Osteoblast (primary cell): Measurements from ENCODE around the gene RAB30. TPM values are rescaled to one million over a fixed set of nuclear protein-coding genes. Genes with fewer than 3 reads are reported as not detected.

ENCODE experiments used
- DNase-seq: peaks from one replicate; pipeline ENCODE4 v3.0.0; 2011; ENCODE audit warnings: low spot score, mixed read lengths; ENCODE audit not compliant: insufficient read length; ENCODE audit errors: missing footprints
- H2AFZ ChIP-seq: 2 replicates; pipeline ENCODE4 v1.6.0; 2011; ENCODE audit warnings: mild to moderate bottlenecking, low read length
- H3K27ac ChIP-seq: 2 replicates; pipeline ENCODE4 v1.5.1; 2011; ENCODE audit warnings: mild to moderate bottlenecking, low read depth, low read length, moderate library complexity
- H3K27me3 ChIP-seq: 2 replicates; pipeline ENCODE4 v1.6.0; 2012; ENCODE audit warnings: mild to moderate bottlenecking, control low read depth, inconsistent platforms, low read length, moderate library complexity; ENCODE audit not compliant: insufficient read depth
- H3K36me3 ChIP-seq: 2 replicates; pipeline ENCODE4 v1.5.1; 2011; ENCODE audit warnings: mild to moderate bottlenecking, low read length, control low read depth, moderate library complexity; ENCODE audit not compliant: insufficient read depth
- H3K4me1 ChIP-seq: 2 replicates; pipeline ENCODE4 v1.5.1; 2011; ENCODE audit warnings: mild to moderate bottlenecking, low read length, control low read depth, moderate library complexity; ENCODE audit not compliant: insufficient read depth
- H3K4me2 ChIP-seq: 2 replicates; pipeline ENCODE4 v1.6.0; 2011; ENCODE audit warnings: mild to moderate bottlenecking, low read length; ENCODE audit not compliant: insufficient read depth
- H3K4me3 ChIP-seq: fragments of 200-600 bp; sonication (generic); 3 replicates; pipeline ENCODE4 v1.5.1; 2012; ENCODE audit warnings: mild to moderate bottlenecking, low read length, inconsistent platforms; ENCODE audit not compliant: insufficient read depth
- H3K79me2 ChIP-seq: 2 replicates; pipeline ENCODE4 v1.6.0; 2012; ENCODE audit warnings: mild to moderate bottlenecking, low read length, control low read depth, inconsistent platforms; ENCODE audit not compliant: insufficient read depth
- H3K9me3 ChIP-seq: 2 replicates; pipeline ENCODE4 v1.5.1; 2011; ENCODE audit warnings: low read depth, low read length, control low read depth
- H4K20me1 ChIP-seq: 2 replicates; pipeline ENCODE4 v1.6.0; 2012; ENCODE audit warnings: mild to moderate bottlenecking, low read length, control low read depth; ENCODE audit not compliant: insufficient read depth
- CTCF ChIP-seq: IDR thresholded peaks from 2 replicates; pipeline ENCODE4 v1.5.1; 2011; ENCODE audit warnings: mild to moderate bottlenecking, low read depth, low read length, moderate library complexity; ENCODE audit errors: extremely low read depth
- total RNA-seq: library from RNA; depleted of rRNA; stranded (reverse); fragments of >200 nt; gene quantifications from 2 replicates; pipeline ENCODE4 v1.2.3, GENCODE V29; 2012

RAB30 gene
- total RNA-seq, 1 donor = 21.0 TPM

- Histone ChIP-seq H2AFZ (no peak overlapping the region), H3K4me3 (peak overlapping the region; percentile 52), H3K36me3 (no peaks in the 10 kb centered on the region), H3K79me2 (peaks cover 64% of the 10 kb centered on the region), H3K27me3 (no peaks in the 10 kb centered on the region), H3K27ac (peak overlapping the region; percentile 70), H4K20me1 (no peaks in the 10 kb centered on the region), H3K4me2 (peak overlapping the region; percentile 78), H3K4me1 (peaks cover 43% of the 10 kb centered on the region), H3K9me3 (no peaks in the 10 kb centered on the region)
- TF ChIP-seq CTCF = no peak
- peak; percentile 62 for DNase-seq
Measured at GRCh38 chr11:83033972-83034672, 37.6 kb downstream of the RAB30 start.

GRCh38 chr11:83033371-83033770 is 38.3 kb downstream of the RAB30 start:
- peak overlapping the region; percentile 52 for H3K4me3 ChIP-seq
- peaks cover 2% of the 10 kb centered on the region for H4K20me1 ChIP-seq
- DNase-seq = no peak
- H3K36me3 ChIP-seq = no peaks in the 10 kb centered on the region
- H3K27ac ChIP-seq = peak overlapping the region; percentile 70
- peaks cover 43% of the 10 kb centered on the region for H3K4me1 ChIP-seq
- H3K27me3 ChIP-seq = no peaks in the 10 kb centered on the region
- H2AFZ ChIP-seq = no peak overlapping the region
- peak overlapping the region; percentile 78 for H3K4me2 ChIP-seq
- H3K9me3 ChIP-seq = no peaks in the 10 kb centered on the region
- TF ChIP-seq CTCF = no peak
- peaks cover 70% of the 10 kb centered on the region for H3K79me2 ChIP-seq

DNA sequence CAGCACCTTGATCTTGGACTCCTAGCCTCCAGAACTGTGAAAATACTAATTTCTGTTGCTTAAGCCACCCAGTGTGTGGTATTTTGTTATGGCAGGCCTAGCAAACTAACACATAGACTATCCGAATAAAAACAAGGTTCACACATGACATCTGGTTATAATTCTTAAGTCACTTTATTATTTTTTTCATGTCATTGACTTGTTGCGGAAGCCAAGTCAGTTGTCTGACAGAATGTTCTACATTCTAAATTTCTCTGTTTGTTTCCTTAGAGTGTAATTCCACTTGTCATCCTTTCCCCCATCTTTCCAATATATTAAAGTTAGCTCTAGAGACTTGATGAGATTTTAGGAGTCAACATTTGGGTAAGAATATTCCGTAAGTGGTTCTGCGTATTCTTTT is 40.6 kb downstream of the RAB30 start:
- no peak overlapping the region for H3K27ac ChIP-seq
- H3K9me3 ChIP-seq = no peaks in the 10 kb centered on the region
- no peak overlapping the region for H3K4me2 ChIP-seq
- H4K20me1 ChIP-seq = peaks cover 4% of the 10 kb centered on the region
- H3K36me3 ChIP-seq = no peaks in the 10 kb centered on the region
- no peak overlapping the region for H2AFZ ChIP-seq
- TF ChIP-seq CTCF = no peak
- no peak overlapping the region for H3K4me3 ChIP-seq
- peaks cover 73% of the 10 kb centered on the region for H3K79me2 ChIP-seq
- no peaks in the 10 kb centered on the region for H3K27me3 ChIP-seq
- DNase-seq = no peak
- peaks cover 34% of the 10 kb centered on the region for H3K4me1 ChIP-seq

DNA sequence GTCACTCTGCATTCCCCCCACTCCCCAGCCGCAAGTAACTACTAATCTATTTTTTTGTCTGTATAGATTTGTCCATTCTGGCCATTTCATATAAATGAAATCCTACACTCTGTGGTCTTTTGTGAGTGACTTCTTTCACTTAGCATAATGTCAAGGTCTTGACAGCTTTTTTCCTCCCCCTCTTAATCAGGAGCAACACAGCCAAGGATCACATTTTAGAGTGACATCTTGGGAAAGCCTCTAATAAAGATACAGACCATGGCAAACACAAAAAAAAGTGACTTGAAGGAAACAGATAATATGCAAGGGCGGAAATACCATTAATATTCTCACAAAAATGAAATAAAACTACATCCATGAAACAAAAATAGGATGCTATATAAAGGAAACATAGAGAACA is 43.9 kb downstream of the RAB30 start:
- Histone ChIP-seq H3K79me2 (peaks cover 90% of the 10 kb centered on the region), H3K4me3 (no peak overlapping the region), H2AFZ (no peak overlapping the region), H3K9me3 (no peaks in the 10 kb centered on the region), H4K20me1 (peaks cover 28% of the 10 kb centered on the region), H3K27ac (no peak overlapping the region), H3K4me1 (peaks cover 3% of the 10 kb centered on the region), H3K4me2 (no peak overlapping the region), H3K27me3 (no peaks in the 10 kb centered on the region), H3K36me3 (no peaks in the 10 kb centered on the region)
- TF ChIP-seq CTCF = no peak
- DNase-seq = no peak
